PC-9 (cell line): Measurements from ENCODE around the gene DNAAF2.

Source experiments
- CTCF ChIP-seq: fragments of 200-600 bp; sonication (generic); conservative IDR thresholded peaks from 2 replicates; pipeline ENCODE4 v1.6.1; 2017; ENCODE audit warnings: mixed run types, antibody characterized with exemption, mild to moderate bottlenecking, moderate library complexity
- EZH2 ChIP-seq: fragments of 200-600 bp; sonication (generic); IDR thresholded peaks from 2 replicates; pipeline ENCODE4 v1.8.0; 2017; ENCODE audit warnings: antibody characterized with exemption, low read depth

GRCh38 chr14:49615776-49616175 lies 19.3 kb downstream of the DNAAF2 start:
- TF ChIP-seq CTCF, result no peak
- TF ChIP-seq EZH2, result no peak
